NAMALWA (cell line): ENCODE data around the gene RAMP1.
A peak's percentile ranks its signal among the peaks of the same experiment; 100 is the strongest.
"Not testable (repeated sequence)": the region's sequence is repeated elsewhere in the genome, so short reads cannot be mapped to it uniquely, and the experiment has no call there.

ENCODE experiments used
- DNase-seq: peaks from one replicate; pipeline ENCODE4 v3.0.0-alpha.2; 2015; ENCODE audit warnings: low spot score

RAMP1 gene

GRCh38 chr2:237917696-237918374, 58.4 kb downstream of the RAMP1 start:
- DNase-seq = no peak

- no peak for DNase-seq
Measured at GRCh38 chr2:237919593-237919992, 60.2 kb downstream of the RAMP1 start.

GRCh38 chr2:237920673-237921072, 61.2 kb downstream of the RAMP1 start:
- DNase-seq = no peak

DNA sequence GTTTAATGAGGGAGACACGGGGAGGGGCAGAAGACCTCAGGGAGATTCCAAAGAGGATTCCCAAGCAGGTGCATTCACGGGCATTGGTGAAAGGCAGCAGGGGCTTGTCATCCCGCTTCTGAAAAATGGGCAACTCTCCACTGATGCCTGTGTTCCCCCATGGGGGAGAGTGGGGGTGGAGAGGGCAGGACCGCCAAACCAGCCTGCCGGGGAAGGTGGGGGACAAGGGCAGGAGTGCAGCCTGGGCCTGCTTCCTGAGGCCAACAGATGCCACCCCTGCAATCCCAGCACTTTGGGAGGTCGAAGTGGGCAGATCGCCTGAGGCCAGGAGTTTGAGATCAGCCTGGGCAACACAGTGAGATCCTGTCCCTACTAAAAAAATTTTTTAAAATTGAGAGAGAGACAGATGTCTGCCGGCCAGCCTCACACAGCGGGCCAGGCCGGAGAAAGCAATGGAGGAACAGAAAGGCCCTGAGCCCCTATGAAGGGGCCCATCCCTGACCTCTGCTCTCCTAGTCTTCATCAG, 62.6 kb downstream of the RAMP1 start:
- DNase-seq = no peak

GRCh38 chr2:237922641-237923361, 63.4 kb downstream of the RAMP1 start:
- no peak for DNase-seq

GRCh38 chr2:237923481-237924163, 64.2 kb downstream of the RAMP1 start:
- DNase-seq = peak; percentile 71

DNA sequence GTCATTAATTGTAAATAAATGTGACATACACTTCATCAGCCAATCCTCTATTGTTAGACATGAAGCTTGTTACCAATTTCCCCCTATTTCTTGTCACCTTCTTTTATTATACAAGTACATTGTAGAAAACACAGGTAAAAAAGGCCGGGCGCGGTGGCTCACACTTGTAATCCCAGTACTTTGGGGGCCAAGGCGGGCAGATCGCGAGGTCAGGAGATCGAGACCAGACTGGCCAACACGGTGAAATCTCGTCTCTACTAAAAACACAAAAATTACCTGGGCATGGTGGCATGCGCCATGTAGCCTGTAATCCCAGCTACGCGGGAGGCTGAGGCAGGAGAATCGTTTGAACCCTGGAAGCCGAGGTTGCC, 64.7 kb downstream of the RAMP1 start:
- DNase-seq = no peak

DNA sequence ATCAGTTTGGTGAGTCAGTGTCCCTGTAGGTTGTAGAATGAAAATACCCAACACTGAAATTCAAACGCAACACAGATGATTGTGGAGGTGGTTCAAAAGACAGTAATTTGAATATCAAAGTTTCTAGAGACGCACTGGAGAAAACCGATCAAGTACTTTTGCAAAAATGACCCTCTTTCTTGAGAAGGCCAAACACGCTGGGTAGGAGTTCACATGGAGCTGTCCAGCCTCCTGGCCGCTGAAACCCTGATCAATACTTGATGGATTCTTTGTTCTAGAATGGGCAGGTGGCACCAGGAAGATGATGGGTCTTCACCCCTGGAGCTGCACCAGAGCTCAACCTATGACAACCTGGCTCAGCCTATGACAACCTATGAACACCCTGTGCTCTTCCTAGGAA, 67.7 kb downstream of the RAMP1 start:
- no peak for DNase-seq

GRCh38 chr2:237927986-237928385, 68.6 kb downstream of the RAMP1 start:
- no peak for DNase-seq

DNA sequence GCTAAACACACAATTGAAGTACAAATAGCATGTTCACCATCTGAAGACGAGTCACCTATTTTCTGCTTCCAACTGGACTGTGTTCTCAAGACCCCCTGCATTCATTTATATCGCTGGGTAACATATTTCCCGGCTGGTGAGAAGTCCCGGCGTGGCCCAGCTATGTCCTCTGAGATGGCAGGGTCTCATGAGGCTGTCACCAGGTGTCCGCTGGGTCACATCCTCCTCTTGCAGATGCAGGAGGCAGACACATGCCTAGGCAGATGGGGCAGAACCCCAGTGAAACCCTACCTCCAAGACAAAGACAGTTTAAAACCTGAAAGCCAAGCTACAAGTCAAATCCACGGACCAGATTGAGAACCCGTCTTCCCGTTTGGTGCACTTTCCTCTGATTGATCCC, 70.6 kb downstream of the RAMP1 start:
- no peak for DNase-seq

GRCh38 chr2:237931205-237931721, 71.8 kb downstream of the RAMP1 start:
- DNase-seq = no peak

DNA sequence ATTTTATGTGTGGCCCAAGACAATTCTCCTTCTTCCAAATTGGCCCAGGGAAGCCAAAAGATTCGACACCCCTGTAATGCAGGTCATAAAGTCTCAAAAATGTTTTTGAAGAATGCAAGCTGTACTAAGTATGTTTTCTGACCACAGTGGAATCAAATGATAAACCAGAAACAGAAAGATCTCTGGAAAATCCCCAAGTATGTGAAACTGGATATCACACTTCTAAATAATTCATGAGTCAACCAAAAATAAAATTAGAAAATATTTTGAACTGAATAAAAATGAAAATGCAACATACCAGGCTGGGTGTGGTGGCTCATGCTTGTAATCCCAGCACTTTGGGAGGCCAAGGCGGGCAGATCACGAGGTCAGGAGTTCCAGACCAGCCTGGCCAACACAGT, 73.3 kb downstream of the RAMP1 start:
- DNase-seq = no peak

DNA sequence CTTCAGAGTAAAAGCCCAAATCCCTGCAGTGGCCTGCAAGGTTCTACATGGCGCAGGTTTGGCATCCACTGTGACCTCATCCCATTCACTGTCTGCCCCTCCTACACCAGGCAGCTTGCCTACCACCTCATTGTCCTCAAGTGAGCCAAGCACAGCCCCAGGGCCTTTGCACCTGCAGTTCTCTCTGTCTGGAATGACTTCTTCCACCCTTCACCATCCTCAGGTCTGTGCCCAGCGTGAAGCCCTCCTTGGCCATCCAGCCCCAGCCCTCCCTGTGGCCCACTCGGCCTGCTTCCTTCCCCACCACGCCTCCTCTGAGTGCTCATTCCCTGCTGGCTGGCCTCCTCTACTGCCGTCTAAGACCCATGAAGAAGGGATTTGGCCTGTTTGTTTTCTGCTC, 74.8 kb downstream of the RAMP1 start:
- no peak for DNase-seq

- no peak for DNase-seq
Measured at GRCh38 chr2:237935740-237936452, 76.5 kb downstream of the RAMP1 start.

DNA sequence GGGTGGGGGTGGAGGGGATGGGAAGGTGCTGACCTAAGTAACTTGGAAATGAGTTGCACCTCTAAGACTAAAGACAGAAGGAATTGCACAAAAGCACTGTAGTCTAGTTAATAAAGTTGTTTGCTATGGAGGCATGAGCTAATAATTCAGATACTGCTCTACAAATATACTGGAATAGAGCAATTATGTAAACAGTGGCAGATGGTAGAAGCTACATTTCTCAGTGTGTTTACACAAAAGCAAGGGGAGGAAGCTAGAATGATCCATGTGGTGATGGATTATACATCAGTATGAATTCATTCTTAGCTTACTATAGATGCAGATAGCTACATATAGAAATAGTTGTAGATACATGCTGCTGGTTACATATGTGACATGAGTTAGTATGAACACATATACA, 79.8 kb downstream of the RAMP1 start:
- DNase-seq = no peak

DNA sequence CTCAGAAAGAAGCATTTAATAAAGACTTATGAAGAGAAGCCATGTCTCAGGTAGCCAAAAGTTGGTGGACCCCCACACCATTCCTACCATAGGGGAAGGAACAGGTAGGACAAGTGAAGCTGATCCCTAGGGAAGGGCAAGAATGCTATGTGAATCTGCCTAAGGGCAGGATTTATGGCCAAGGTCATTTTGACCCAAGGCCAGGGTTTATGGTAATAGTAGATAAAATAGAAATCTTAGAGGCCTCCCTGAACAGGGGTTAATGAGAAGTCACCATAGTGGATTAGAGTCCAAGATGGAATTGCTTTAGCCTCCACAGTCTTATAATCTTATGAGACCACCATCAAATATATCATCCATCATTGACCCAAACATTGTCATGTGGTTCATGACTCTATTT, 81.4 kb downstream of the RAMP1 start:
- DNase-seq = no peak

- DNase-seq = no peak
Measured at GRCh38 chr2:237941239-237941638, 81.8 kb downstream of the RAMP1 start.

DNA sequence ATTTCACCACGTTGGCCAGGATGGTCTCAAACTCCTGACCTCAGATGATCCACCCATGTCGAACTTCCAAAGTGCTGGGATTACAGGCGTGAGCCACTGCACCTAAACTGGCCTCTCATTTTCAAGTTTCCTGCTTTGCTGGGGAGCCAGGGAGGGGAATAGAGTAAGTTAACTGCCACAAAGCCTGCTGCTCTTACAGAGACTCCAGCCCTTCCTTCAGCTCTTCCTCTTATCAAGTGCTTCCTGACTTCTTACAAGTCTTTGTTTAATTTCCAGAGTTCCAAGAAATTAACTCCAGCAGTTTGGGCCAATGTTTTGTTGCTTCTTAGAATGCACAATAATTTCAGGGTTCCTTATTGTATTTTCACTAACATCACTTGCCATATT, 83.1 kb downstream of the RAMP1 start:
- DNase-seq = no peak

GRCh38 chr2:237943395-237944094, 84.1 kb downstream of the RAMP1 start:
- no peak for DNase-seq

GRCh38 chr2:237944302-237944701, 84.9 kb downstream of the RAMP1 start:
- DNase-seq = no peak

- no peak for DNase-seq
Measured at GRCh38 chr2:237946423-237946822, 87.0 kb downstream of the RAMP1 start.

DNA sequence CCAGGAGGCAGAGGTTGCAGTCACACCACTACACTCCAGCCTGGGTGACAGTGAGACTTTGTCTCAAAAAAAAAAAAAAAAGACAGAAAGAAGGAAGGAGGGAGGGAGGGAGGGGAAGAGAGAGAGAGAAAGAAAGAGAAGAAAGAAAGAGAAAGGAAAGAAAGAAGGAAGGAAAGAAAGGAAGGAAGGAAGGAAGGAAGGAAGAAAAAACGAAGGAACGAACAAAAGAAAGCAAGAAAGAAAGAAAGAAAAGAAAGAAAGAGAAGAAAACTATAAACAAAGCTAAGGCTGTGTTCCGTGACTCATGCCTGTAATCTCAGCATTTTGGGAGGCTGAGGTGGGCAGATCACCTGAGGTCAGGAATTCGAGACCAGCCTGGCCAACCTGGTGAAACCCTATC, 91.9 kb downstream of the RAMP1 start:
- DNase-seq = not testable (repeated sequence)
